ENCODE measurements around the gene SMPDL3A.

GRCh38 chr6:122792766-122793165, 3.7 kb downstream of the SMPDL3A start:
- TF ChIP-seq EZH2 (IDR thresholded peaks at IDR 0.05; ENCODE audit: borderline replicate concordance, insufficient read depth, low read depth, low read length, poor library complexity, severe bottlenecking) (no peak), CTCF (IDR thresholded peaks at IDR 0.05) (no peak)

All from B cell (primary cell).